HCT116 (cell line): Measurements from ENCODE around the gene MORN5. TPM values are rescaled to one million over a fixed set of nuclear protein-coding genes. Genes with fewer than 3 reads are reported as not detected.

Source experiments
- ATAC-seq: fragments of 200-7000 bp; cut with Tn5 transposase; 2 replicates; pipeline ENCODE4 v1.9.1; 2020; ENCODE audit warnings: mild to moderate bottlenecking, moderate library complexity
- BruUV-seq: library from RNA; stranded (reverse); fragments of 400-500 nt; replicated peaks from 2 replicates; lab custom pipeline; 2021; lab: Mats Ljungman, UMichigan
- CTCF ChIA-PET: fragments of 300-600 bp; sonication (Branson Sonifier 250); formaldehyde crosslinking; loops from one replicate; lab custom pipeline; 2021; ENCODE audit warnings: antibody characterized with exemption; lab: Charles Lee
- POLR2A ChIA-PET: fragments of 300-600, 350-600 bp; sonication (Branson Sonifier 250); formaldehyde crosslinking; loops from one replicate; lab custom pipeline; 2021; ENCODE audit warnings: antibody characterized with exemption; lab: Charles Lee
- RAD21 ChIA-PET, 2 experiments: fragments of 300-600 bp; sonication (Branson Sonifier 250); formaldehyde crosslinking; loops; one replicate each; lab custom pipeline; 2023; ENCODE audit warnings: low total read pairs in 2 of 2; ENCODE audit not compliant: uncharacterized antibody in 2 of 2, unreplicated experiment in 2 of 2, low non-redundant PET in 1 of 2; lab: Charles Lee
- DNase-seq: peaks from one replicate; pipeline ENCODE4 v3.0.0-alpha.2; 2010; ENCODE audit warnings: low read depth, low spot score
- H2AFZ ChIP-seq: fragments of 200-600 bp; shearing (Covaris generic), sonication (generic); 2 replicates; pipeline ENCODE4 v1.6.1; 2017; ENCODE audit warnings: low read depth, mixed run types, mixed read lengths, antibody characterized with exemption, low read length; ENCODE audit not compliant: poor library complexity, severe bottlenecking
- H3K27ac ChIP-seq: 2 replicates; pipeline ENCODE4 v1.5.1; 2012; ENCODE audit warnings: low read depth, low read length
- H3K27me3 ChIP-seq: fragments of 200-600 bp; sonication (generic); 2 replicates; pipeline ENCODE4 v1.6.1; 2016; ENCODE audit warnings: mixed run types, low read length, mixed read lengths; ENCODE audit not compliant: insufficient read depth
- H3K36me3 ChIP-seq, 2 experiments: fragments of 200-500 bp in 1 of 2; fragments of 200-600 bp in 1 of 2; sonication (Bioruptor generic) in 1 of 2; sonication (generic) in 1 of 2; 2 replicates each; pipeline versions ENCODE4 v1.5.1 to v1.6.1; 2014 to 2016; ENCODE audit warnings: low read length in 2 of 2, inconsistent platforms in 1 of 2, mixed read lengths in 1 of 2, mixed run types in 1 of 2; ENCODE audit not compliant: insufficient read depth in 2 of 2, control insufficient read depth in 1 of 2
- H3K4me1 ChIP-seq, 2 experiments: fragments of 200-600 bp in 1 of 2; sonication (generic) in 1 of 2; 2 replicates each; pipeline versions ENCODE4 v1.5.1 to v1.6.1; 2012 to 2017; ENCODE audit warnings: low read length in 2 of 2, inconsistent platforms in 1 of 2, mild to moderate bottlenecking in 1 of 2, mixed read lengths in 1 of 2, mixed run types in 1 of 2, moderate library complexity in 1 of 2; ENCODE audit not compliant: insufficient read depth in 2 of 2, control insufficient read depth in 1 of 2
- H3K4me2 ChIP-seq: fragments of 200-600 bp; sonication (generic); 2 replicates; pipeline ENCODE4 v1.6.1; 2017; ENCODE audit warnings: mixed run types, low read length, mixed read lengths
- H3K4me3 ChIP-seq, 2 experiments: fragments of 200-600 bp in 1 of 2; sonication (generic) in 1 of 2; replicated peaks in 1 of 2; 2 replicates each; pipeline ENCODE4 v1.5.1; 2011 to 2016; ENCODE audit warnings: low read length in 2 of 2, control low read depth in 1 of 2, low read depth in 1 of 2, mild to moderate bottlenecking in 1 of 2, mixed read lengths in 1 of 2, mixed run types in 1 of 2
- H3K79me2 ChIP-seq: fragments of 200-600 bp; sonication (generic); 2 replicates; pipeline ENCODE4 v1.6.1; 2017; ENCODE audit warnings: mild to moderate bottlenecking, mixed run types, low read length, moderate library complexity, mixed read lengths; ENCODE audit not compliant: insufficient read depth
- H3K9ac ChIP-seq: fragments of 200-600 bp; sonication (generic); 2 replicates; pipeline ENCODE4 v1.6.1; 2016; ENCODE audit warnings: low read length, mixed read lengths
- H3K9me2 ChIP-seq: fragments of 200-600 bp; sonication (generic), shearing (Covaris generic); 2 replicates; pipeline ENCODE4 v1.6.1; 2017; ENCODE audit warnings: mixed run types, mild to moderate bottlenecking, moderate library complexity; ENCODE audit not compliant: insufficient read depth
- H3K9me3 ChIP-seq, 2 experiments: fragments of 200-500 bp in 1 of 2; fragments of 200-600 bp in 1 of 2; sonication (Bioruptor generic) in 1 of 2; sonication (generic) in 1 of 2; 2 replicates each; pipeline ENCODE4 v1.6.1; 2014 to 2017; ENCODE audit warnings: low read length in 2 of 2, mixed read lengths in 2 of 2, inconsistent platforms in 1 of 2, low read depth in 1 of 2, mild to moderate bottlenecking in 1 of 2, mixed run types in 1 of 2, moderate library complexity in 1 of 2; ENCODE audit not compliant: control insufficient read depth in 1 of 2, insufficient read depth in 1 of 2
- H4K20me1 ChIP-seq: fragments of 200-600 bp; sonication (generic), shearing (Covaris generic); 2 replicates; pipeline ENCODE4 v1.6.1; 2017; ENCODE audit warnings: mixed run types, mild to moderate bottlenecking, moderate library complexity; ENCODE audit not compliant: insufficient read depth
- CBX3 ChIP-seq: IDR thresholded peaks from 2 replicates; pipeline ENCODE4 v1.6.1; 2012; ENCODE audit warnings: low read depth
- ELF1 ChIP-seq: IDR thresholded peaks from 2 replicates; pipeline ENCODE4 v1.6.1; 2012; ENCODE audit warnings: low read depth, borderline replicate concordance
- EZH2 ChIP-seq: fragments of 200-600 bp; sonication (generic); IDR thresholded peaks from 2 replicates; pipeline ENCODE4 v1.6.1; 2017; ENCODE audit warnings: antibody characterized with exemption, mixed run types
- EZH2phosphoT487 ChIP-seq: fragments of 200-600 bp; IDR thresholded peaks from 2 replicates; pipeline ENCODE4 v1.6.1; 2018; ENCODE audit warnings: antibody characterized with exemption, borderline replicate concordance
- FOSL1 ChIP-seq: IDR thresholded peaks from 2 replicates; pipeline ENCODE4 v1.6.1; 2012; ENCODE audit warnings: low read depth
- JUND ChIP-seq: IDR thresholded peaks from 2 replicates; pipeline ENCODE4 v1.6.1; 2012
- MAX ChIP-seq: IDR thresholded peaks from 2 replicates; pipeline ENCODE4 v1.6.1; 2012
- POLR2A ChIP-seq: IDR thresholded peaks from 2 replicates; pipeline ENCODE4 v1.7.0; 2011; ENCODE audit warnings: borderline replicate concordance; ENCODE audit not compliant: insufficient read depth, insufficient read length; ENCODE audit errors: extremely low read depth
- POLR2AphosphoS5 ChIP-seq: IDR thresholded peaks from 2 replicates; pipeline ENCODE4 v1.6.1; 2011; ENCODE audit warnings: mild to moderate bottlenecking, low read depth, low read length, moderate library complexity
- RAD21 ChIP-seq: IDR thresholded peaks from 2 replicates; pipeline ENCODE4 v1.6.1; 2012; ENCODE audit warnings: low read depth, mild to moderate bottlenecking
- REST ChIP-seq: IDR thresholded peaks from 2 replicates; pipeline ENCODE4 v1.6.1; 2012; ENCODE audit warnings: low read depth
- SP1 ChIP-seq: IDR thresholded peaks from 2 replicates; pipeline ENCODE4 v1.6.1; 2012; ENCODE audit warnings: low read depth
- SRF ChIP-seq: IDR thresholded peaks from 2 replicates; pipeline ENCODE4 v1.6.1; 2012; ENCODE audit warnings: low read depth
- YY1 ChIP-seq: IDR thresholded peaks from 2 replicates; pipeline ENCODE4 v1.6.1; 2011; ENCODE audit warnings: low read length, low read depth, moderate library complexity, mild to moderate bottlenecking; ENCODE audit not compliant: insufficient replicate concordance; ENCODE audit errors: extremely low read depth
- intact Hi-C: fragments of 100-400 bp; cut with micrococcal nuclease; formaldehyde crosslinking; loops from 2 replicates; pipeline ENCODE4 v1.10.0; 2022
- total RNA-seq: library from RNA; stranded (reverse); gene quantifications from one replicate; pipeline ENCODE4 v1.2.1, GENCODE V29; 2021; ENCODE audit not compliant: unreplicated experiment
- TF ChIP-seq, protein P1 (sequence below): IDR thresholded peaks from 2 replicates; pipeline ENCODE4 v1.6.1; 2012
- TF ChIP-seq, protein P2 (sequence below): IDR thresholded peaks from 2 replicates; pipeline ENCODE4 v1.6.1; 2011; ENCODE audit warnings: mild to moderate bottlenecking, low read length, moderate library complexity; ENCODE audit not compliant: insufficient replicate concordance; ENCODE audit errors: extremely low read depth

MORN5 gene
- total RNA-seq, 1 experiment from 2014 or later, result not detected

GRCh38 chr9:122184551-122184950 is 24.8 kb downstream of the MORN5 start:
- ChIA-PET CTCF (no interaction called here), RAD21 (no interaction called here), POLR2A (no interaction called here)
- no TSS peak for BruUV-seq
- DNase-seq, result no peak
- Histone ChIP-seq H3K36me3 (no peaks in the 10 kb centered on the region), H3K9me2 (no peaks in the 10 kb centered on the region), H2AFZ (no peak overlapping the region), H3K79me2 (no peaks in the 10 kb centered on the region), H3K27ac (no peak overlapping the region), H3K9ac (no peak overlapping the region), H3K9me3 (no peaks in the 10 kb centered on the region), H3K4me1 (peaks cover 4 to 15% of the 10 kb centered on the region in 2 experiments; a peak in 3 of 4 replicates), H3K4me3 (no peak overlapping the region), H3K4me2 (no peak overlapping the region), H4K20me1 (no peaks in the 10 kb centered on the region)
- no peak for ATAC-seq
- intact Hi-C loops, result no loop called here
- TF ChIP-seq REST (no peak), ELF1 (no peak), FOSL1 (no peak), MAX (no peak), EZH2phosphoT487 (no peak), RAD21 (no peak), POLR2AphosphoS5 (no peak), POLR2A (no peak), EZH2 (no peak), YY1 (no peak), SRF (no peak), JUND (no peak), CBX3 (no peak), SP1 (no peak)
- TF ChIP-seq, protein P1, sequence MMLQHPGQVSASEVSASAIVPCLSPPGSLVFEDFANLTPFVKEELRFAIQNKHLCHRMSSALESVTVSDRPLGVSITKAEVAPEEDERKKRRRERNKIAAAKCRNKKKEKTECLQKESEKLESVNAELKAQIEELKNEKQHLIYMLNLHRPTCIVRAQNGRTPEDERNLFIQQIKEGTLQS, result no peak
- TF ChIP-seq, protein P2, sequence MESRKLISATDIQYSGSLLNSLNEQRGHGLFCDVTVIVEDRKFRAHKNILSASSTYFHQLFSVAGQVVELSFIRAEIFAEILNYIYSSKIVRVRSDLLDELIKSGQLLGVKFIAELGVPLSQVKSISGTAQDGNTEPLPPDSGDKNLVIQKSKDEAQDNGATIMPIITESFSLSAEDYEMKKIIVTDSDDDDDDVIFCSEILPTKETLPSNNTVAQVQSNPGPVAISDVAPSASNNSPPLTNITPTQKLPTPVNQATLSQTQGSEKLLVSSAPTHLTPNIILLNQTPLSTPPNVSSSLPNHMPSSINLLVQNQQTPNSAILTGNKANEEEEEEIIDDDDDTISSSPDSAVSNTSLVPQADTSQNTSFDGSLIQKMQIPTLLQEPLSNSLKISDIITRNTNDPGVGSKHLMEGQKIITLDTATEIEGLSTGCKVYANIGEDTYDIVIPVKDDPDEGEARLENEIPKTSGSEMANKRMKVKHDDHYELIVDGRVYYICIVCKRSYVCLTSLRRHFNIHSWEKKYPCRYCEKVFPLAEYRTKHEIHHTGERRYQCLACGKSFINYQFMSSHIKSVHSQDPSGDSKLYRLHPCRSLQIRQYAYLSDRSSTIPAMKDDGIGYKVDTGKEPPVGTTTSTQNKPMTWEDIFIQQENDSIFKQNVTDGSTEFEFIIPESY, result no peak
- TF ChIP-seq, all 23 proteins: peak for 0
- peaks cover 5% of the 10 kb centered on the region; the same call in 1 of the 2 replicates for H3K27me3 ChIP-seq
